GM18868 (cell line): ENCODE results near the gene LAMB4.

Experiments
- ATAC-seq: cut with Tn5 transposase; IDR thresholded peaks from one replicate; pipeline ENCODE4 v1.9.1; 2021; ENCODE audit warnings: mild to moderate bottlenecking, moderate library complexity; ENCODE audit not compliant: unreplicated experiment

LAMB4 gene

GRCh38 chr7:108142675-108143259, 12.6 kb upstream of the LAMB4 start:
- ATAC-seq: no peak

DNA sequence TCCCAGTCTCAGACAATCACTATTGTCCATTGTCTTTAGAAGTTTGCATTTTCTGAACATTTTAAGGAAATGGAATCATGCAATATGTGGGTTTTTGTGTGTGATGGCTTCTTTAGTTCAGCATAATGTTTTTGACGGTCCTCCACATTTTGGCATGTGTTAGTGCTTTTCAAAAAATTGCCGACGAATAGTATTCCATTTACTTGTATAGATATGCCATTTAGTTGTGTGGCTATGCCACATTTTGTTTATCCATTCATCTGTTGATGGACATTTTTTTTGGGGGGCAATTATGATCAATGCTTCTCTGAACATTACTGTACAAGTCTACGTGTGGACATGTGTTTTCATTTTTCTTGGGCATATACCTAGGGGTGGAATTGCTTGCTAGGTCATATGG, 12.0 kb upstream of the LAMB4 start:
- no peak for ATAC-seq

GRCh38 chr7:108140671-108141070, 10.5 kb upstream of the LAMB4 start:
- no peak for ATAC-seq

DNA sequence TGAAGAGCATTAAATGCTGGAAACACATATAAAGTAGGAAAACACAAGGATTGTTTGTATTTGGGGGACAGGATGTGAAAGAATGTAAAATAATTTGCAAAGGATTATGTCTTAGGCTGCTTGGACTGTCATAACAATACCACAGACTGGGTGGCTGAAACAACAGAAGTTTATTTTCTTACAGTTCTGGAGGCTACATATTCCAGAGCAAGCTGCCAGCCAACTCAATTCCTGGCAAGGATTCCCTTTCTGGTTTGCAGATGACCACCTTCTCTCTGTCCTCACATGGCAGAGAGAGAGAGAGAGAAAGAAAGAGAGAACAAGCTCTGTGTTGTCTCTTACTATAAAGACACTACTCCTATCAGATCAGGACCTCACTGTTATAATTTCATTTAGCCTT, 8.8 kb upstream of the LAMB4 start:
- ATAC-seq: no peak

DNA sequence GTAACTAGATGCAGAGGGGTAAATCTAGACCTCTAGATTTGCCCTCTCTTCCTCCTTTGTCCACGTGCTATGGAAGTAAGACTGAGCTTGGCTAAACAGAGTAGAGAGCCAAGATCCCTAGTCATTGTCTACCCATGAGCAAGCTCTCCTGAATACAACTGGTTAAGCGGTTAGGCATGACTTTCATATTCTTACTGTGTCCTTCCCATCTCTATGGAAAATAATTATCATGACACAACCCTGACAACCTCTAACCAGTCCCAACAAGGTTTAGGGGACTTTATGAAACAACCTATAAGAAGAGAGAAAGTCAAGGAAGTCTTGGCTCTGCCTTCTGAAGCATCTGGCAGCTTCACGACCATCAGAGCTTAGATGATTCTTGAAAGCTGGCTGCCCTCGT, 7.8 kb upstream of the LAMB4 start:
- no peak for ATAC-seq

DNA sequence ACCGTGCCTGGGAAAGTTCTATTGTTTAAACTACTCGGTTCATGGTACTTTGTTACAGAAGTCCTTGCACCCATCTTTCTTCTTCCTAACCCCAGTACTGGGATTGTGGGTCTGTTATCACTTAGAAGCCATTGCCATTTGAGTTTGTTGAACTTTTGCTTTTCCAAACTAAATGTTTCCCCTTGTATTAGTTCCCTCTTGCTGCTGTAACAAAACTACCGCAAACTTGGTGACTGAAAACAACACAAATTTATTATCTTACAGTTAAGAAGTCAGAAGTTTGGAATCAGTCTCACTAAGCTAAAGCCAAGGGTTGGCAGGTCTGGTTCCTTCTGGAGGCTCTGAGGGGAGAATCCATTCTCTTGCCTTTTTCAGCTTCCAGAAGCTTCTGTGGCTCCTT, 6.9 kb upstream of the LAMB4 start:
- ATAC-seq: no peak

GRCh38 chr7:108136191-108136688, 6.1 kb upstream of the LAMB4 start:
- ATAC-seq: peak; percentile 33

- peak; percentile 95 for ATAC-seq
Measured at GRCh38 chr7:108135446-108136190, 5.5 kb upstream of the LAMB4 start.

DNA sequence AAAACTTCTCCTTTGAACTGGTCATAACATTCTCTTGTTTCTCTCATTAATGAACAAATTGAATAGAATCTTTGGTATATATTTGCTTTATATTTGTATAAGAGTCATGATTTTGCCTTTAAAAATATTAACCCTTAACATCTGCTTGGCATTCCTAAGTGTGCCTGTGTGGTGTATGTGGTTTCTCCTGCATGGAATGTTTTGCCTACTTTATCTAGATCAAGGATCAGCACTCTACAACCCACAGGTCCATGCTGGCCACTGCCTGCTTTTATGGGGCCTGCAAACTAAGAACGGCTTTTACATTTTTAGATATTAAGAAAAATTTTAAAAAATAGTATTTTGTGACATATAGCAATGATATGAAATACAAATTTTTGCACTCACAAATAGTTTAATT, 4.3 kb upstream of the LAMB4 start:
- no peak for ATAC-seq

- no peak for ATAC-seq
Measured at GRCh38 chr7:108132551-108133265, 2.5 kb upstream of the LAMB4 start.

DNA sequence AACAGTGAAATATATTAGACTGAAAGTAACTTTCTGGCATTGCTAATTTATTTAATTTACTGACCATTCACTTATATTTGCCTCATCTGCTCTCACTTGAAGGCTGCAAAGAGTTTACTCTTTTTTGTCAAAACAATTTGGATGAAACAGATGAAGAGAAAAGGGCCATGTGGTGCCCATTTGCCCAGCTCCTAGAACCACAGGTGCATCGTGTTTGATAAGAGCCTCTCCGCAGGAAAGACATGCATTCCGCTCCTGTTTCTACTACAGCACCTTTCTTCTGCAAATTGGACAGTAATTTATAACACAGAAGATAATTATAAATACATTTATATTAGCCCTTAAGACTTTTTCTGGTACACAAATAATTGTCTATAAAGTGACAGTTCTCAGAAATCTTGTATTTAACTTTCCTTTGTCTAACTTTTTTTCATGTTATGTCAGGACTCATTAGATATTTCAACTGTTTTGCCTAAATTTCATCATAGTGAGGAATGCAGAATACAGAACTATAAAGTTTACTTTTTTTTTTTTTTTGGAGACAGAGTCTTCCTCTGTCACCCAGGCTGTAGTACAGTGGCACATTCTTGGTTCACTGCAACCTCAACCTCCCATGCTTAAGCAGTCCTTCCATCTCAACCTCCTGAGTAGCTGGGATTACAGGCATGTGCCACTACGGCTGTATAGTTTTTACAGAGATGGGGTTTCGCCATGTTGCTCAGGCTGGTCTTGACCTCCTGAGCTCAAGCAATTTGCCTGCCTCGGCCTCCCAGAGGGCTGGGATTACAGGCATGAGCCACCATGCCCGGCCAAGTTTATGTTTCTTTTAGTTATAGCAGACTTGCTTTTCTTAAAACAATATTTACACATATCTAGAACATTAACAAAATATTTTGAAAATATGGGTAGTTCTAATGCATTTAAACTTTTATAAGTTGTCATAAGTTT, 869 bp downstream of the LAMB4 start:
- ATAC-seq: no peak

GRCh38 chr7:108128514-108128913, 1.6 kb downstream of the LAMB4 start:
- ATAC-seq: no peak

DNA sequence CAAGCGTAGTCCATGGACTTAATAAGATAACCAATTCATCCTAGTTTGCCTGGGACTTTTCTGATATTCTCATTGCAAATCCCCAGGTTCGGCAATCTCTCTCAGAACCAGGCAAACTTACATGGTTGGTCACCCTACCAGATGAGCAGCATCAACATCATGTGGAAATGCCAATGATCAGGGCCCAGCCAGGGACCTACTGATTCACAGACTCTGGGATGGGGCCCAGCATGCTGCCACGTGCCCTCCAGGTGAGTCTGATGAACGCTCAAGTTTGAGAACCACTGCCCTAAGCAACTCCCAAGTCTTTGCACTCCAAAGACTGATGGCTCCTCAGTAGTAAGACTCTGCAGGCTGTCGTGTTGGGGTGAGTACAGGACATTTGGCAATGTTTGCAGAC, 2.7 kb downstream of the LAMB4 start:
- ATAC-seq: no peak

GRCh38 chr7:108124820-108125219, 5.3 kb downstream of the LAMB4 start:
- ATAC-seq: no peak

DNA sequence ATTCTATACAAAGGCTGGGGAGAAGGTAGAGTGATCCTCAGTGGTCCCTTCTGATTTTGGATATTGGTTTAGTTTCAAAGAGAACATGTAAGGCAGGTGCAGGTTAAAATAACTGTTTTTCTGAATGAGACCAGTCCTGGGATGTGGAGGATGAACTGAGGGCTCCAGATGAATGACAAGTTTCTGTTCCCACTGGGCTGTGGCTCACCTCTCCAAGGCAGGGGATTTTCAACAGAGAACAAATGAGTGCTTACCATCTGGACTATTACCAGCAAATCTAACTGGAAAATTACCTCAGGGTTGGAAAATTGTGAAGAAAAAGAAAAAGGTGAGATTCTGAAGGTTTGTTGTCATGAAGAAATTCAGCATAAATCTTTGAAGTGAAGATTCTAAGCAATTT, 8.0 kb downstream of the LAMB4 start:
- peak; percentile 51 for ATAC-seq

DNA sequence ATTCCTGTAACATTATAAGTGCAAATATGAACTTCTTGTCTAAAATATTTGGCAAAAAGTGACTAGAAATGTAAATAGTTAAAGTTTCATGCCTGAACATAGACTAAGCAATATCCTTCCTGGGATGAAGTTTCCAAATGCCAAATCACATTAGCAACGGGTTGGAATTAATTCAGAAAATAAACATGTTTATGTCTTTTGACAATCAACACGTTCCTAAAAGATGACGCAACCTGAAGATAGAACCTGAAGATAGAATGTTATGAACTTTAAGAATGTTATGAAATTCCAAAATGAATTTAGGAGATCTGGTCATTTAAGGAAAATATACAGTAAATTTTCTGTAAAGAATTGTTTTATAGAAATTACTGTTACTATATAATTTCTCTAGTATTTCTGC, 9.2 kb downstream of the LAMB4 start:
- ATAC-seq: no peak

- ATAC-seq: peak; percentile 56
Measured at GRCh38 chr7:108120196-108120595, 10.0 kb downstream of the LAMB4 start.

- ATAC-seq: no peak
Measured at GRCh38 chr7:108118959-108119358, 11.2 kb downstream of the LAMB4 start.

DNA sequence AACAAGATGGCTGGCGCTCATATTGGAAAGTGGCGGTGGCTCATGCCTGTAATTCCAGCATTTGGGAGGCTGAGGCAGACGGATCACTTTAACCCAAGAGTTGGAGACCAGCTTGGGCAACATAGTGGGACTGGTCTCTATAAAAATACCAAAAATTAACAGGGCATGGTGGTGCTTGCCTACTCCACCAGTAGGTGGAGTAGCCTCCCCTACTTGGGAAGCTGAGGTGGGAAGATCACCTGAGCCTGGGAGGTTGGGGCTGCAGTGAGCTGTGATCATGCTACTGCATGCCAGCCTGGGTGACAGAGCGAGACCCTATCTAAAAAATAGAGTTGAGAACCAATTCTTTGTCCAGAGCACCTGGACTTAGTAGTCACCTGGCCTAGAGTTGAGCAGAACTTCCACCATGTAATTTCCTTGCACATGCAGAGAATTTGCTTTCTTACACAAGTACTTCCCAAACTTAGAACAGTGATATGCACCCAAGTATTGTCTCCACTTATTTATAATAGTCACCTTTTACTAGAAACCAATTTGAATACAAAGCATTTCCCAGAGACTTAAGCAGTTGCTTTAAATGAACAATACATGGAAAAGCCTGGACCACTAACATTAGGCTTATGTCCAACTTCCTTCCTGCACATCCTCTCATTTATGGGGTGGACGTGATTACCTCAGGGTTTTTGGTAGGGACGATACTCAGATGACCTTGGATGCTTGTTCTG, 15.9 kb downstream of the LAMB4 start:
- peak; percentile 88 for ATAC-seq

- no peak for ATAC-seq
Measured at GRCh38 chr7:108112683-108113082, 17.5 kb downstream of the LAMB4 start.
